Measurements from ENCODE around the gene EDA.

EDA gene

DNA sequence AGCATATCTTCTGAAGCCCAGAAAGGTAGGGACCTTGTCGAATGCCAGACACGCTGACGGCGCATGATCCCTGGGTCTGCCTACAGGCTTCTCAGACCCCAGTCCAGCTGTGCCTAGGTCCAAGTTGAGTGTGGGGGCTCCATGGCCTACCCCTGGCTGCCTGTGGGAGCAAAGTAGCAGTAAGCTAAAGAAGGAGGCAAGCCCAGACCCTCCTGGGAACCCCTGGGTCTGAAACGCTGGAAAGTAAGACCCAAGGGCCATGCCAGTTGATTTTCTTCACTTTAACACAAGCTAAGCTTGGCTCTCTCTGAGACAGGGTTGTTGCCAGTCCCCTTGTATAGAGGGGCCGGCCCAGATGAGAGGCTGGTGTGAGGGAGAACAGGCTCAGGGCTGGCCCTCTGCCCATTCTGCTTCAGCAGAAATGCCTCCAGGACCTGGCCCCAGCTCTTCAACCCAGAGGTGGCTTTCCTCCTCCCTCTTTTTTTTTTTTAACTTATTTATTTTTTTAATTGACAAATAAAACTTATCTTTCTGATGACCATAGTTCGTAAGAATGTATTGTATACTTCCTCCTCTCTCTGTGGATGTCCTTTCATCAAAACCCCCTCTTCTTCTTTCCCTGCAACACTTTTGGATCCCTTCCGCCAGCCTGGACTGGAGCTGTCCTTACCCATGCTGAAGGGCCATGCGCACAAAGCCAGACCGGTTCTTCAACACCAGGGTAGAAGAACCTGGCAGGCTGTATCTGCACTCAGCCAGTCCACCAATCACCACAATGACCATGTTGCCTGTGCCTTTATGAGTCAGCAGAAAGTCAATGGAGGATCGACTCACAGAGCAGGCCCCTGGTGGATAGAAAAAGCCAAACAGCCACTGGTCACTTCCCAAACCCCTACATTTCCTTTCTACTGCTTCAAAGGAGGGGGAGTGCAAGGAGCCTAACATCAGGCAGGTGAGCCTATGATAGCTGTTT is 426.8 kb downstream of the EDA start:
- no peak overlapping the region for H3K9ac ChIP-seq
- H3K27me3 ChIP-seq (ENCODE audit: control insufficient read depth, insufficient read depth, low read length), result no peaks in the 10 kb centered on the region
- H3K4me1 ChIP-seq, result no peaks in the 10 kb centered on the region
- no peak overlapping the region for H3K4me2 ChIP-seq (ENCODE audit: low read length)
- H3K79me2 ChIP-seq, result no peaks in the 10 kb centered on the region
- H3K36me3 ChIP-seq (ENCODE audit: control insufficient read depth, insufficient read depth, low read length), result no peaks in the 10 kb centered on the region
- H3K27ac ChIP-seq, result no peak overlapping the region
- TF ChIP-seq, protein P1, sequence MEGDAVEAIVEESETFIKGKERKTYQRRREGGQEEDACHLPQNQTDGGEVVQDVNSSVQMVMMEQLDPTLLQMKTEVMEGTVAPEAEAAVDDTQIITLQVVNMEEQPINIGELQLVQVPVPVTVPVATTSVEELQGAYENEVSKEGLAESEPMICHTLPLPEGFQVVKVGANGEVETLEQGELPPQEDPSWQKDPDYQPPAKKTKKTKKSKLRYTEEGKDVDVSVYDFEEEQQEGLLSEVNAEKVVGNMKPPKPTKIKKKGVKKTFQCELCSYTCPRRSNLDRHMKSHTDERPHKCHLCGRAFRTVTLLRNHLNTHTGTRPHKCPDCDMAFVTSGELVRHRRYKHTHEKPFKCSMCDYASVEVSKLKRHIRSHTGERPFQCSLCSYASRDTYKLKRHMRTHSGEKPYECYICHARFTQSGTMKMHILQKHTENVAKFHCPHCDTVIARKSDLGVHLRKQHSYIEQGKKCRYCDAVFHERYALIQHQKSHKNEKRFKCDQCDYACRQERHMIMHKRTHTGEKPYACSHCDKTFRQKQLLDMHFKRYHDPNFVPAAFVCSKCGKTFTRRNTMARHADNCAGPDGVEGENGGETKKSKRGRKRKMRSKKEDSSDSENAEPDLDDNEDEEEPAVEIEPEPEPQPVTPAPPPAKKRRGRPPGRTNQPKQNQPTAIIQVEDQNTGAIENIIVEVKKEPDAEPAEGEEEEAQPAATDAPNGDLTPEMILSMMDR (IDR thresholded peaks at IDR 0.05), result no peak
- H2AFZ ChIP-seq, result no peak overlapping the region
- no peak overlapping the region for H3K4me3 ChIP-seq (ENCODE audit: low read depth, low read length)
- no peaks in the 10 kb centered on the region for H3K9me3 ChIP-seq (ENCODE audit: control insufficient read depth, low read length)

DNA sequence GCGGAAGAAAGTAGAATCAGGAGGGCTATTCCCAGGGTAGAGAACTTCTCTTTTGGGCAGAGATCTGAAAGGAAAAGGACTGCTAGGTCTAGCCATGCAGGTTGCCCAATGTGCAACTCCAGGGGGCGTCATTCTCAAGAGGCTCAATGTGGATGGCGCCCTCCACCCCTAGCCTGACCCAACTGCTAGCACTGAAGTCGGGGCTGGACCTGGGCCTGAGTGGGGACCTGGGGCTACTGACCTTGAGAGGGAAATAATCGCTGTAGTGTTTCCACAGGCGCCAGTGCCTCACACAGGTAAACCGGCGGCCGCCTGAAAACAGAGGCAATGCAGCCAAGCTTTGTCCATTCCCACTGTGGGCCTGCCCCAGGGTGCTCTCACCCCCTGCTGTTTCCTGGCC is 427.8 kb downstream of the EDA start:
- H3K79me2 ChIP-seq, result no peaks in the 10 kb centered on the region
- H3K27me3 ChIP-seq (ENCODE audit: control insufficient read depth, insufficient read depth, low read length), result no peaks in the 10 kb centered on the region
- H3K4me3 ChIP-seq (ENCODE audit: low read depth, low read length), result no peak overlapping the region
- TF ChIP-seq, protein P1 (IDR thresholded peaks at IDR 0.05), result no peak
- H3K27ac ChIP-seq, result no peak overlapping the region
- no peak overlapping the region for H3K9ac ChIP-seq
- H3K36me3 ChIP-seq (ENCODE audit: control insufficient read depth, insufficient read depth, low read length), result no peaks in the 10 kb centered on the region
- H3K4me1 ChIP-seq, result no peaks in the 10 kb centered on the region
- H3K4me2 ChIP-seq (ENCODE audit: low read length), result no peak overlapping the region
- no peaks in the 10 kb centered on the region for H3K9me3 ChIP-seq (ENCODE audit: control insufficient read depth, low read length)
- no peak overlapping the region for H2AFZ ChIP-seq

DNA sequence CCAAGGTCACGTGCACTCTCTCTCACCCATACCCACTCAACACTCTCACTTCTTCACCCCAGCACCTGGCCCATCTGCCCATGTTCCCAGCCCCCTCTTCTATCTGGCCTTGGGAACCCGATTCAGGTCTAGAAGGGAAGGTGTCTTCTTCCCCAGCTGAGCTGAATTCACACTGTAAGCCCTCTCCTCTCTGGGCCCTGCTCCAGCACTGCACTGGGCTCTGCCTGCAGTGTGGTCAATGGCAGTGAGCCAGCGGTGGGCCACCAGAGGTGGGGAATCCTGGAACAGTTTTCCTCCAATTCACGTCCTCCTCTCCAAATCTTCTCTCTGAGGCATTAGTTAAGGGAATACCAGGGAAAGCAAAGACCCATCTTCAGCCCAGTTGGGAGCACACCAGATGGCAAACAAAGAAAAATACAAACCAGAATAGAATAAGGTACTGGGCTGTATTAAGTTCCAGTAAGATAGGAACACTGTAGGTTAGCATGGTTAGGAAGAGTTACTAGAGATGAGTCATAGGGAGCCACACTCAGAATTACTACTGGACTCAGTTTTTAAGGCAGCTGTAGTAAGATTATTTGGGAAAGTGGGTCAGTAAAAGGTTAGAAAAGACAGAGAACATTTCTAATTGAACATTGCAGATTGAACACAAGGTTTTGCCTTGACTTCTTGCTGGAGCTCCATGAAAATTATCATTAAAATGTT is 428.8 kb downstream of the EDA start:
- H2AFZ ChIP-seq, result no peak overlapping the region
- H3K4me1 ChIP-seq, result no peaks in the 10 kb centered on the region
- no peaks in the 10 kb centered on the region for H3K79me2 ChIP-seq
- no peak overlapping the region for H3K4me2 ChIP-seq (ENCODE audit: low read length)
- H3K27ac ChIP-seq, result no peak overlapping the region
- no peak overlapping the region for H3K4me3 ChIP-seq (ENCODE audit: low read depth, low read length)
- H3K9me3 ChIP-seq (ENCODE audit: control insufficient read depth, low read length), result no peaks in the 10 kb centered on the region
- no peaks in the 10 kb centered on the region for H3K36me3 ChIP-seq (ENCODE audit: control insufficient read depth, insufficient read depth, low read length)
- H3K9ac ChIP-seq, result no peak overlapping the region
- no peaks in the 10 kb centered on the region for H3K27me3 ChIP-seq (ENCODE audit: control insufficient read depth, insufficient read depth, low read length)
- TF ChIP-seq, protein P1 (IDR thresholded peaks at IDR 0.05), result no peak

DNA sequence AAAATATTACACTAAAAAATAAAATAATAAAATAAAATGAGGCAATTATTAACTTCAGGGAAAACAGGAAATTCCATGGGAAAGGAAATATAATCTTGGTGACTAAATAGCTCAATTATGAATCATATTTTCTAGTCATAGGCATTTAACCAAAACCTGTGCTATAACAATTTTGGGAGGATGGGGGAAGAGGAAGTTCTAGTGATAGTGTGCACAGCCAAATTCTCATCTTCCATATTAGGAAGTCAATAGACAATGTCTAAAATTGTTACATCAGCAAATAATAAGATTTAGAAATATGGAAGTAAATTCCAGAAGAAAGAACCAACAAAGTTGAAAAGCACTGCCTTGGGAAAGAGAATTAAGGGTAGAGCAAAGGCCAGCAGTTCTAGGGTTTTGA is 431.1 kb downstream of the EDA start:
- Histone ChIP-seq H3K4me2 (ENCODE audit: low read length) (no peak overlapping the region), H3K79me2 (no peaks in the 10 kb centered on the region), H3K27ac (no peak overlapping the region), H3K36me3 (ENCODE audit: control insufficient read depth, insufficient read depth, low read length) (no peaks in the 10 kb centered on the region), H2AFZ (no peak overlapping the region), H3K4me3 (ENCODE audit: low read depth, low read length) (no peak overlapping the region), H3K9ac (no peak overlapping the region), H3K27me3 (ENCODE audit: control insufficient read depth, insufficient read depth, low read length) (no peaks in the 10 kb centered on the region), H3K4me1 (no peaks in the 10 kb centered on the region), H3K9me3 (ENCODE audit: control insufficient read depth, low read length) (no peaks in the 10 kb centered on the region)
- TF ChIP-seq, protein P1 (IDR thresholded peaks at IDR 0.05), result no peak
